ENCODE results near the gene RBM20.

RBM20 gene

DNA sequence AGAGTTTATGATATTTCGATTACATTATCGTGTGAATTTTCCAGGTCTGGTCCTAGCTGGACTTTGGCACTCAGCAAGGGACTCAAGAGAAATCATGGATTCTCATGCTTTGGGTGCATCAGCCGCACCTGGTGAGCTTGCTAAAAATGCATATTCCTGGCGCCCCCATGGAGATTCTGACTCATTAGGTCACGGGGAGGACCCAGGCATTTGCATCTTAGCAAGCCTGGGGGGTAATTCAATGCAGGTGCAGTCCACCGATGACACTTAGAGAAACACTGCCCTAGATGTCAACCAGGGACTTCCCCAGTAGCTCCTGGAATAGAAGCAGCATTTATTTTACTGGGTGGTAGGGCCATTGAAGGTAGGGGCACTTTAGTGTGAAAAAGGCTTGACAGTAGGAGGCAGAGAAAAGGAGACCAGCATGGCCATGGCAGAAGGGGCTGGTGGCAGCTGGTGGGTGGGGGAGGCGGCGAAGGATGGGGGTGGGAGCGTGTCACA is 197.7 kb downstream of the RBM20 start:
- no peak for DNase-seq (ENCODE audit: low read depth in 1 of 2, low spot score in 1 of 2)
- Histone ChIP-seq H3K27ac (replicated peaks) (no peak overlapping the region), H3K4me3 (replicated peaks; ENCODE audit: insufficient read depth, low read length) (no peak overlapping the region)

DNA sequence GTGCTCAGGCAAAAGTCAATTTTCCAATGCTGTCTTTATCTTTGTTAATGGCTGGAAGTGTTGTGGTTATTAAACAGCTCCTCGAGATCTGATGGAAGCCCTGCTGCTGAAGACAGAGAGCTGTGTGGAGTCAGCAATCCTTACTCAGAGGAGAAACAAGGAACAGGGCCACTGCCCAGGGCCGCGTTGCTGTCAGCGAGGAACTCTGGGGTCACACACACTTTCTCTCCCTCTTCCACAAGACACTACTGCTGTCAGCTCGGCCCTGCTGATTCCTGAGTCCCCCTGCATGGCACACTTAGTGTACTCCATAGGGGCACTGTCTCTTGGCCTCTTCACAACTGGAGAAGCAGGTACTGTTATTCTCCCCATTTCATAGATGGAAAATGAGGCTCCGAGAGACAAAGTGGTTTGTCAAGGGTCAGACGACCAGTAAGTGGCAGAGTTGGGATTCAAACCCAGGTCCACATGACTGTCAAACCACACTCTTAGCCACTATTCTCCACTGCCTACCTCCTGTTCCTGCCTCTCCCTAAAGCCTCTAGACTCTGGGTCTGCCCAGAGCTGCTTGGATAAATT is 198.3 kb downstream of the RBM20 start:
- no peak for DNase-seq (ENCODE audit: low read depth in 1 of 2, low spot score in 1 of 2)
- H3K27ac ChIP-seq (replicated peaks) = peak overlapping the region; percentile 1
- H3K27me3 ChIP-seq (ENCODE audit: insufficient read depth, poor library complexity, severe bottlenecking) = no peaks in the 10 kb centered on the region
- TF ChIP-seq REST (IDR thresholded peaks at IDR 0.05; ENCODE audit: insufficient replicate concordance, low read depth) (no peak), SPI1 (IDR thresholded peaks at IDR 0.05; ENCODE audit: borderline replicate concordance, low read depth) (no peak), GABPA (IDR thresholded peaks at IDR 0.05; ENCODE audit: low read depth) (no peak), POLR2AphosphoS5 (IDR thresholded peaks at IDR 0.05; ENCODE audit: low read depth) (no peak)
- TF ChIP-seq, protein P1, sequence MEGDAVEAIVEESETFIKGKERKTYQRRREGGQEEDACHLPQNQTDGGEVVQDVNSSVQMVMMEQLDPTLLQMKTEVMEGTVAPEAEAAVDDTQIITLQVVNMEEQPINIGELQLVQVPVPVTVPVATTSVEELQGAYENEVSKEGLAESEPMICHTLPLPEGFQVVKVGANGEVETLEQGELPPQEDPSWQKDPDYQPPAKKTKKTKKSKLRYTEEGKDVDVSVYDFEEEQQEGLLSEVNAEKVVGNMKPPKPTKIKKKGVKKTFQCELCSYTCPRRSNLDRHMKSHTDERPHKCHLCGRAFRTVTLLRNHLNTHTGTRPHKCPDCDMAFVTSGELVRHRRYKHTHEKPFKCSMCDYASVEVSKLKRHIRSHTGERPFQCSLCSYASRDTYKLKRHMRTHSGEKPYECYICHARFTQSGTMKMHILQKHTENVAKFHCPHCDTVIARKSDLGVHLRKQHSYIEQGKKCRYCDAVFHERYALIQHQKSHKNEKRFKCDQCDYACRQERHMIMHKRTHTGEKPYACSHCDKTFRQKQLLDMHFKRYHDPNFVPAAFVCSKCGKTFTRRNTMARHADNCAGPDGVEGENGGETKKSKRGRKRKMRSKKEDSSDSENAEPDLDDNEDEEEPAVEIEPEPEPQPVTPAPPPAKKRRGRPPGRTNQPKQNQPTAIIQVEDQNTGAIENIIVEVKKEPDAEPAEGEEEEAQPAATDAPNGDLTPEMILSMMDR (IDR thresholded peaks at IDR 0.05; ENCODE audit: insufficient read depth, low read length) = no peak
- H3K4me3 ChIP-seq (replicated peaks; ENCODE audit: insufficient read depth, low read length) = no peak overlapping the region

More for the DNA sequence above, 197.7 kb downstream of the RBM20 start:
- no peaks in the 10 kb centered on the region for H3K27me3 ChIP-seq (ENCODE audit: insufficient read depth, poor library complexity, severe bottlenecking)
- TF ChIP-seq, protein P1 (IDR thresholded peaks at IDR 0.05; ENCODE audit: insufficient read depth, low read length) = no peak
- no peak for TF ChIP-seq GABPA (IDR thresholded peaks at IDR 0.05; ENCODE audit: low read depth)
- TF ChIP-seq REST (IDR thresholded peaks at IDR 0.05; ENCODE audit: insufficient replicate concordance, low read depth) = no peak
- no peak for TF ChIP-seq SPI1 (IDR thresholded peaks at IDR 0.05; ENCODE audit: borderline replicate concordance, low read depth)
- TF ChIP-seq POLR2AphosphoS5 (IDR thresholded peaks at IDR 0.05; ENCODE audit: low read depth) = no peak

DNA sequence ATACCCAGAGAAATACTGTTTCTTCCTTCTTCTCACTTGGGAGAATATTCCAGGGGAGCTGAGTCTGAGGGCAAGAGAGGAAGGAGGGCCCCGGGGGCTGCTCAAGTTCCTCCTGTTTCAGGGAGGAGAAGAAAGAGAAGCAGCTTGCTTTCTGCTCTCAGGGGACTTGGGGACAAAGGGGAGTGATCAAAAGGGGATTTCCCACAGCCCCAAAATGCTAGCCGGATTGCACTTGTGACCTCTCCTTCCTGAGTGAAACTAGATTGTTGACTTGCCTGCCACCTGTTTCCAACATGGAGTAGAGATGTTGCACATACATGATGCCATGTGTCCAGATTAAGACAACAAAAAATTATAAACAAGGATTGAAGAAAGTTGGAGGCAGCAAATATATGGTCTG is 198.9 kb downstream of the RBM20 start:
- Histone ChIP-seq H3K4me3 (replicated peaks; ENCODE audit: insufficient read depth, low read length) (no peak overlapping the region), H3K27me3 (ENCODE audit: insufficient read depth, poor library complexity, severe bottlenecking) (no peaks in the 10 kb centered on the region), H3K27ac (replicated peaks) (peak overlapping the region; percentile 27)
- peak; percentile 67 to 72 for DNase-seq (ENCODE audit: low read depth in 1 of 2, low spot score in 1 of 2)
- TF ChIP-seq POLR2AphosphoS5 (IDR thresholded peaks at IDR 0.05; ENCODE audit: low read depth) = no peak
- TF ChIP-seq SPI1 (IDR thresholded peaks at IDR 0.05; ENCODE audit: borderline replicate concordance, low read depth) = peak; percentile 20; the same call in 1 of the 2 replicates
- TF ChIP-seq GABPA (IDR thresholded peaks at IDR 0.05; ENCODE audit: low read depth) = peak; percentile 21; the same call in 1 of the 2 replicates

GRCh38 chr10:110843796-110844616 is 199.9 kb downstream of the RBM20 start:
- TF ChIP-seq SPI1 (IDR thresholded peaks at IDR 0.05; ENCODE audit: borderline replicate concordance, low read depth) (no peak), GABPA (IDR thresholded peaks at IDR 0.05; ENCODE audit: low read depth) (no peak), POLR2AphosphoS5 (IDR thresholded peaks at IDR 0.05; ENCODE audit: low read depth) (no peak), REST (IDR thresholded peaks at IDR 0.05; ENCODE audit: insufficient replicate concordance, low read depth) (no peak)
- TF ChIP-seq, protein P1 (IDR thresholded peaks at IDR 0.05; ENCODE audit: insufficient read depth, low read length) = no peak
- DNase-seq (ENCODE audit: low read depth in 1 of 2, low spot score in 1 of 2) = no peak
- Histone ChIP-seq H3K4me3 (replicated peaks; ENCODE audit: insufficient read depth, low read length) (no peak overlapping the region), H3K27ac (replicated peaks) (no peak overlapping the region), H3K27me3 (ENCODE audit: insufficient read depth, poor library complexity, severe bottlenecking) (no peaks in the 10 kb centered on the region)
